ENCODE results near the gene GCH1.

GCH1 gene

GRCh38 chr14:54857830-54858269 is 44.8 kb downstream of the GCH1 start:
- DNase-seq, result no peak

GRCh38 chr14:54856152-54856551 is 46.5 kb downstream of the GCH1 start:
- no peak for DNase-seq

DNA sequence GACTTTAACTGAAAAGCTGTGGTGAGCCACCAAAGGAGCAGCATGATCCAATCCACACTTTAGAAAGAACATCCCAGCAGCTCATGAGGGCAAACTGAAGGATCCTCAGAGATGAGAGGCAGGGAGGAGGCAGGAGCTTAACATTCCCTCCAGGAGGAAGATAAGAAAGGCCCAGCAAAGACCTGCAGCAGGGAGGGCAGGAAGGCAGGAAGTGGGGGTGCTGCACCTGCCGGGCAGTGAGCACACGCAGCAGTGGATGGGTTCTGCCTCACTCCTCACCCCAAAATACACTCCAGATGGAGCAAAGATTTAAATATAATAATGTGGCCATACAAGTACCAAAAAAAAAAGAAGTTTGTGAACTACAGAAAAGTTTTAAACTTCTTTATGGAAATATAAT is 48.4 kb downstream of the GCH1 start:
- DNase-seq, result no peak

DNA sequence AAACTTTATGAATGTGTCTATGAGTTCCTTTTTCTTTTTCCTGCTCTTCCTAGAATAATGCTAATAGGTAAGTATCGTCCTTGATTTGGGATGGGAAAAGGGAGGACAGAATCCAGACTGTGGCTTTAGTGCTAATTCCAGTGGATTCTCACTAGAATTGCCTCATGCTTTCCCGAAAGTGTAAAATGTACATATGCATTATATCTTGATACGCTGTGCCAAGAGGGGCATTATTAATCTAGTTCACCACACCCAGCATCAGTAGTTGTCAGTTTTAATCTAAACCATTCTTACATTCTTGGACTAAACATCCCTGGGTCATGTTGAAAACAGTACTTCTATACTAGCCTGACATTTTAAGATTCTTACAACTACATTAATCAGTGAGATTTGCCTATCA is 49.3 kb downstream of the GCH1 start:
- DNase-seq, result no peak

DNA sequence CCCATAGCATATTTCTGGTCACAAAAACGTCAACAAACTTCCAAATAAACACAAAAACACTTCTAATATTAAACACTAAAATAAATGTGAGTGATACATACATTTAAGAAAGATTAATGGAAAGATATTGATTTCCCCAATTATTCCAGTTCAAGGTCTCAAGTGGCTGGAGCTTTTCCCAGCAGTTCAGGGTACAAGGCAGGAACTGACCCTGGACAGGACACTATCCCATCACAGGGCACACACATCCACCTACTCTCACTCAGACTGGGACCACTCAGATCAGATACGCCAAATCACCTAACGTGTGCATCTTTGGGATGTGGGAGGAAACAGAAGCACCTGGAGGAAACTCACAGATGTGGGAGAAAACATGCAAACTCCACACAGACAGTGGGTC is 50.4 kb downstream of the GCH1 start:
- DNase-seq, result no peak

GRCh38 chr14:54848910-54849309 is 53.7 kb downstream of the GCH1 start:
- DNase-seq, result no peak

- no peak for DNase-seq
Observed at GRCh38 chr14:54845641-54846040, 57.0 kb downstream of the GCH1 start.

GRCh38 chr14:54844479-54844878 is 58.1 kb downstream of the GCH1 start:
- no peak for DNase-seq

DNA sequence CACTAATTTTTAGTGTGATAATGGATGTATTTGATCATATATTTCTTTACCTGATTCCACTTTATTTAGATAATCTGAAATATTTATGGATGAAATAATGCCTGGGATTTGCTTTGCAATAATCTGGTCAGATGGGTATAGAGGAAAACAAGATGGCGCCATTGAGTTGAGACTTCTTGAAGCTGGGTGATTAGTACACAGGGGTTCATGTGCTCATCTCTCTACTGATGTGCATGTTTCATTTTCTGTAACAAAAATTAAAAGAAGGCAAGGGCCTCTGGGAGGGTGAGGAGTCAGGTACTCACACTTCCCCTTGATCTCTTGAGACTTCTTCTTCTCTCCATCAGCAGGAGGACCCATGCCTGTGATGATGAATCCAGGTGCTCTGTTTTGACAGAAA is 61.8 kb downstream of the GCH1 start:
- DNase-seq, result no peak

GRCh38 chr14:54840336-54840735 is 62.3 kb downstream of the GCH1 start:
- no peak for DNase-seq

- DNase-seq, result no peak
Observed at GRCh38 chr14:54839701-54840119, 62.9 kb downstream of the GCH1 start.

DNA sequence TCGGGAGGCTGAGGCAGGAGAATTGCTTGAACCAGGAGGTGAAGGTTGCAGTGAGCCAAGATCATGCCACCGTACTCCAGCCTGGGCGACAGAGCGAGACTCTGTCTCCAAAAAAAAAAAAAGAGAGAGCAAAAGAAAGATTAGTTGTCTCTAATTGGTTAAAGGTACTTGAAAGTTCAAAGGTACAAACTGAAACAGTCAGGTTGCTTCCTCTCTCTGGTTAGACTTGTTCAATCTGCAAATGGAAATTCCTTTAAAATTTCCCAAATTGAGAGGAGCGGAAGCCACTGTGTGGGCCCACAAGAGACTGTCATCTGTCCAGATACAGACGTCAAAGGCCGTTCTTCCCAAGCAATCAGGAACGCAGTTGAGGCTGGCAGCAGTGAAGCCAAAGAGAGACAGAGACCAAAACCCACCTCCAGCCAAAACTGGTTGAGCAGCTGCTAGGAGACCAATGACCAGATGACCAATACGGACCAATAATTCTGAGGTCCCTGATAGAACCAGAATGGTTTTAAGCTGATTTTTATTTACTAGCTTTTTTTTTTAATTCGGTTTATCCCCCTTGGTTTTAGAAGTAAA is 63.6 kb downstream of the GCH1 start:
- no peak for DNase-seq

- DNase-seq, result no peak
Observed at GRCh38 chr14:54837508-54838149, 65.0 kb downstream of the GCH1 start.

DNA sequence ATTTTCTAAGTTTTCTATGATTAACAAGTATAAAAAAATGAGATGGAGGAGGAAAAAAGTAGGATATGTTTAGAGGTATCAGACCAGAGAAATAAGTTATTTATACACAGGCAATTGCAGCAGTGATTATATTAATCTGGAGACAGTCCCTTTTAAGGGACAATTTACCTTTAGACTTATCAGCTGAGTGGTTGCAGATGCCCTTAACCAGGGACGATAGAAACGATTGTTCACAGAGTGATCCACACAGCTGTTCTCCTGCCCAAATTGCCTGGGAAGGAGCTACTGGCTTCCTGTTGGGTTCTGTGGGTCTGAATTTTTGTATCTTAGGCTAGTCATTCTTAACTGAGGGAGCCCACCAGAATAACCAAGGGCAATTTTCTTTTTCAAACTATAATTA is 66.4 kb downstream of the GCH1 start:
- no peak for DNase-seq

DNA sequence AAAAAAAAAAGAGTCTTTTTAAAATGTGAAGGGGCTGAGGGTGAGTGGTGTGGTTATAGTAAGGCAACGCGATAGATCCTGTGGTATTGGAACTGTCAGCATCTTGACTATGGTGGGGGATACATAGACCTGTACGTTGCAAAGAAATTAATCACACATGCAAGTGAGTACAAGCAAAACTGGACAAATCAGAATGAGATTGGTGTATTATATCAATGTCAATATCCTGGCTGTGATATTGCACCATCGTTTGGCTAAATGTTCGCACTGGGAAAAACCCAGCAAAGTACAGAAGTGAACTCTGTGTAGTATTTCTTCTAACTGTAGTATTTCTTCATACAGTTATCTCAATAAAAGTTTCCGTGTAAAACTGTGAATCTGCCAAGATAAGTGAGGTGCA is 67.9 kb downstream of the GCH1 start:
- no peak for DNase-seq

DNA sequence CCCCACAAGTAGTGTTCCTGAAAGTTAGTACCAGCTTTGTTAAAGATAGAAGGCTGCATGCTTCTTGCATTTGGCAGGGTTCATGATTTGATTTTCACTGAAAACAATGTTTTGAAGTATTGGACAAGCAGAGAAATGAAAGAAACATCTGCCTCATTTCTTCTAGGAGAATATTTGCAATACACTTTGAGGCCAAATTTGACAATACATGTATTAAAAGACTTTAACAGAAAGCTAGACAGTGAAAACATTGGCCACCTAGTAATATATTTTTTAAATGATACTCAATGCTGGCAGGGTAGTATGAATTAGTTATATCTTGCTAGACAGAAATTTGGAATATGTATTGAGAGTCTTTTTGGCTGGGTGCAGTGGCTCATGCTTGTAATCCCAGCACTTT is 68.5 kb downstream of the GCH1 start:
- DNase-seq, result no peak

GRCh38 chr14:54830650-54831049 is 72.0 kb downstream of the GCH1 start:
- DNase-seq, result no peak

- no peak for DNase-seq
Observed at GRCh38 chr14:54829486-54830224, 73.0 kb downstream of the GCH1 start.

- DNase-seq, result no peak
Observed at GRCh38 chr14:54828037-54828436, 74.6 kb downstream of the GCH1 start.

DNA sequence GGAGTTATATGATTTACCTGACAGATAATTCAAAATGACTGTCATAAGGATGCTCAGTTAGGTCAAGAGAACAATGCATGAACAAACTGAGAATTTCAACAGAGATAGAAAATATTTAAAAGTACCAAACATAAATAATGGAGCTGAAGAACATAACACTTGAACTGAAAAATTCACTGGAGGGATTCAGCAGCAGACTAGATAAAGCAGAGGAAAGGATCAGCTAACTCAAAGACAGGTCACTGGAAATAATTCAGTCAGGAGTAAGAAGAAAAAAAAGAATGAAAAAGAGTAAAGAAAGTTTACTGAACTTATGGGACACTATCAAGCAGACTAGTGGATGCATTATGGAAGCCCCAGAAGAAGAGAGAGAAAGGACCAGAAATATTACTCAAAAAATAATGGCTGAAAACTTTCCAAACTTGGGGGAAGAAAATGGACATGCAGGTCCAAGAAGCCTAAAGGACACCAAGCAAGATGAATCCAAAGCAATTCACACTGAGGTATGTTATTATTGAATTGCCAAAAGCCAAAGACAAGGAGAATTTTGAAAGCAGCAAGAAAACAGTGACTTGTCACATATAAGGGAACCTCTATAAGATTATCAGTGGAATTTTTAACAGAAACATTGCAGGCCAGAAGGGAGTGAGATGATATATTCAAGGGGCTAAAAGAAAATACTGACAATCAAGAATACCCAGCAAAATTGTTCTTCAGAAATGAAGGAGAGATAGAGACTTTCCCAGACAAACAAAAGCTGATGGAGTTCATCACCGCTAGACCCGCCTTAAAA is 78.7 kb downstream of the GCH1 start:
- DNase-seq, result no peak

DNA sequence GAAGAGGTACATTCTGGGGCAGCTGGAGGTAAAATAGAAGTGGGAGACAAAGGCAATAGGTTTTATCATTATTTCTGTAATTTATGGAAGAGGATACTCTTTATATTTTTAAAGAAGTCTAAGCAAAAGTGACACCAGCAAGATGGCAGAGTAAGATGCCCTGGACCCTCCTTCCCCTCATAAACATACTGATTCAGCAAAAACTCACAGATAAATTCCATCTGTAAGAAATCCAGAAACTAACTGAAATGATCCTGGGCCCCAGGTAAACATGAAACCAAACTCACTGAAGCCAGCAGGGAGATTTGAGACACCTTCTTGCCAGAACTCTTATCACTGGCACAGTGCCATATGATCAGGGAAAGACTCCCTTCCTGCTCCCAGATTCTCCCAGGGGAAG is 79.9 kb downstream of the GCH1 start:
- no peak for DNase-seq

- no peak for DNase-seq
Observed at GRCh38 chr14:54818201-54819133, 84.2 kb downstream of the GCH1 start.
